WTC11 (cell line): ENCODE measurements around the gene LAMTOR1. TPM values are rescaled to one million over a fixed set of nuclear protein-coding genes. Genes with fewer than 3 reads are reported as not detected.

Source experiments
- ATAC-seq: fragments of 200-7000 bp; cut with Tn5 transposase; 2 replicates; pipeline ENCODE4 v1.10.0; 2021; ENCODE audit warnings: mild to moderate bottlenecking, moderate library complexity
- CTCF ChIA-PET: fragments of 300-600 bp; sonication (Branson Sonifier 250); formaldehyde crosslinking; loops from one replicate; lab custom pipeline; 2021; ENCODE audit warnings: antibody characterized with exemption; lab: Charles Lee
- POLR2A ChIA-PET: fragments of 350-600 bp; sonication (Branson Sonifier 250); formaldehyde crosslinking; loops from one replicate; lab custom pipeline; 2021; ENCODE audit warnings: antibody characterized with exemption; lab: Charles Lee
- DNase-seq: peaks from one replicate; pipeline ENCODE4 v3.0.0; 2021; ENCODE audit warnings: low spot score
- H3K27ac Mint-ChIP-seq: 2 replicates; pipeline ENCODE4 v1.8.0; 2021; ENCODE audit warnings: mixed read lengths
- H3K27me3 Mint-ChIP-seq: 2 replicates; pipeline ENCODE4 v1.8.0; 2021; ENCODE audit warnings: low read depth, mild to moderate bottlenecking, moderate library complexity, mixed read lengths
- H3K36me3 Mint-ChIP-seq: 2 replicates; pipeline ENCODE4 v1.8.0; 2021; ENCODE audit warnings: mixed read lengths
- H3K4me1 Mint-ChIP-seq: 2 replicates; pipeline ENCODE4 v1.8.0; 2022; ENCODE audit warnings: mixed read lengths
- H3K4me3 Mint-ChIP-seq: 2 replicates; pipeline ENCODE4 v1.8.0; 2021; ENCODE audit warnings: mild to moderate bottlenecking, moderate library complexity, mixed read lengths
- H3K9me3 Mint-ChIP-seq: 2 replicates; pipeline ENCODE4 v1.8.0; 2021; ENCODE audit warnings: mixed read lengths
- ATF6 ChIP-seq: sonication (generic); formaldehyde crosslinking; IDR thresholded peaks from 2 replicates; pipeline ENCODE4 v1.8.1; 2023; ENCODE audit warnings: mild to moderate bottlenecking, missing genetic modification reagents
- CBFB ChIP-seq: sonication (generic); formaldehyde crosslinking; IDR thresholded peaks from 2 replicates; pipeline ENCODE4 v1.8.1; 2022; ENCODE audit warnings: mild to moderate bottlenecking, low read depth, missing genetic modification reagents
- CDX4 ChIP-seq: fragments of 250-450 bp; sonication (Bioruptor Pico); IDR thresholded peaks from 2 replicates; pipeline ENCODE4 v1.9.0; 2021; ENCODE audit warnings: moderate library complexity, mild to moderate bottlenecking, inconsistent platforms, borderline replicate concordance
- CREB1 ChIP-seq: sonication (generic); formaldehyde crosslinking; IDR thresholded peaks from 2 replicates; pipeline ENCODE4 v1.8.0; 2023; ENCODE audit warnings: mild to moderate bottlenecking, missing genetic modification reagents
- CREM ChIP-seq: sonication (generic); formaldehyde crosslinking; IDR thresholded peaks from 2 replicates; pipeline ENCODE4 v1.8.1; 2022; ENCODE audit warnings: mild to moderate bottlenecking, missing genetic modification reagents, moderate library complexity
- ELF4 ChIP-seq: sonication (generic); formaldehyde crosslinking; IDR thresholded peaks from 2 replicates; pipeline ENCODE4 v1.8.1; 2022; ENCODE audit warnings: low read depth, mild to moderate bottlenecking, moderate library complexity, missing genetic modification reagents
- EMX1 ChIP-seq: fragments of 250-450 bp; sonication (Bioruptor Pico); IDR thresholded peaks from 2 replicates; pipeline ENCODE4 v1.8.0; 2021; ENCODE audit warnings: mild to moderate bottlenecking
- ETV6 ChIP-seq: sonication (generic); formaldehyde crosslinking; IDR thresholded peaks from 2 replicates; pipeline ENCODE4 v1.8.1; 2022; ENCODE audit warnings: mild to moderate bottlenecking, missing genetic modification reagents
- FOXJ3 ChIP-seq: sonication (generic); formaldehyde crosslinking; IDR thresholded peaks from 2 replicates; pipeline ENCODE4 v1.9.0; 2021; ENCODE audit warnings: missing genetic modification reagents, mild to moderate bottlenecking, borderline replicate concordance
- GABPB1 ChIP-seq: sonication (generic); formaldehyde crosslinking; IDR thresholded peaks from 2 replicates; pipeline ENCODE4 v1.8.1; 2023; ENCODE audit warnings: mild to moderate bottlenecking, missing genetic modification reagents
- HMGA2 ChIP-seq: fragments of 250-450 bp; sonication (Bioruptor Pico); IDR thresholded peaks from 2 replicates; pipeline ENCODE4 v1.4.0; 2021; ENCODE audit warnings: mild to moderate bottlenecking, moderate library complexity
- HMGXB4 ChIP-seq: sonication (generic); formaldehyde crosslinking; IDR thresholded peaks from 2 replicates; pipeline ENCODE4 v1.8.1; 2023; ENCODE audit warnings: mild to moderate bottlenecking, moderate library complexity, missing genetic modification reagents
- IRF2 ChIP-seq: sonication (generic); formaldehyde crosslinking; IDR thresholded peaks from 2 replicates; pipeline ENCODE4 v1.8.0; 2022; ENCODE audit warnings: low read depth, missing genetic modification reagents, borderline replicate concordance
- MXD4 ChIP-seq: fragments of 250-450 bp; sonication (Bioruptor Pico); IDR thresholded peaks from 2 replicates; pipeline ENCODE4 v1.8.0; 2021; ENCODE audit warnings: mild to moderate bottlenecking, moderate library complexity, borderline replicate concordance
- MYBL2 ChIP-seq: sonication (generic); formaldehyde crosslinking; IDR thresholded peaks from 2 replicates; pipeline ENCODE4 v1.8.1; 2023; ENCODE audit warnings: mild to moderate bottlenecking, moderate library complexity, missing genetic modification reagents
- NR3C1 ChIP-seq: sonication (generic); formaldehyde crosslinking; conservative IDR thresholded peaks from 2 replicates; pipeline ENCODE4 v1.8.1; 2023; ENCODE audit warnings: low read depth, mild to moderate bottlenecking, missing genetic modification reagents
- OVOL2 ChIP-seq: fragments of 250-450 bp; sonication (Bioruptor Pico); IDR thresholded peaks from 2 replicates; pipeline ENCODE4 v1.9.0; 2021; ENCODE audit warnings: mild to moderate bottlenecking, borderline replicate concordance
- PRRX2 ChIP-seq: fragments of 250-450 bp; sonication (Bioruptor Pico); IDR thresholded peaks from 2 replicates; pipeline ENCODE4 v1.8.0; 2021; ENCODE audit warnings: mild to moderate bottlenecking
- RELA ChIP-seq: sonication (generic); formaldehyde crosslinking; IDR thresholded peaks from 2 replicates; pipeline ENCODE4 v1.8.1; 2022; ENCODE audit warnings: missing genetic modification reagents, mild to moderate bottlenecking, borderline replicate concordance
- RORB ChIP-seq: fragments of 250-450 bp; sonication (Bioruptor Pico); IDR thresholded peaks from 2 replicates; pipeline ENCODE4 v1.9.0; 2021; ENCODE audit warnings: mild to moderate bottlenecking
- SMAD3 ChIP-seq: sonication (generic); formaldehyde crosslinking; IDR thresholded peaks from 2 replicates; pipeline ENCODE4 v1.8.0; 2022; ENCODE audit warnings: missing genetic modification reagents, mild to moderate bottlenecking, borderline replicate concordance
- SOX15 ChIP-seq: fragments of 250-450 bp; sonication (Bioruptor Pico); IDR thresholded peaks from 2 replicates; pipeline ENCODE4 v1.9.0; 2021; ENCODE audit warnings: mild to moderate bottlenecking
- TEAD1 ChIP-seq: sonication (generic); formaldehyde crosslinking; IDR thresholded peaks from 2 replicates; pipeline ENCODE4 v1.8.0; 2022; ENCODE audit warnings: mild to moderate bottlenecking, missing genetic modification reagents
- TP53 ChIP-seq: sonication (generic); formaldehyde crosslinking; IDR thresholded peaks from 2 replicates; pipeline ENCODE4 v1.8.1; 2023; ENCODE audit warnings: mild to moderate bottlenecking, missing genetic modification reagents
- ZMAT4 ChIP-seq: fragments of 250-450 bp; sonication (Bioruptor Pico); IDR thresholded peaks from 2 replicates; pipeline ENCODE4 v1.9.0; 2021; ENCODE audit warnings: mild to moderate bottlenecking
- ZNF416 ChIP-seq: fragments of 250-450 bp; sonication (Bioruptor Pico); IDR thresholded peaks from 2 replicates; pipeline ENCODE4 v1.9.0; 2021; ENCODE audit warnings: mild to moderate bottlenecking, inconsistent platforms
- ZNF425 ChIP-seq: fragments of 250-450 bp; sonication (Bioruptor Pico); conservative IDR thresholded peaks from 2 replicates; pipeline ENCODE4 v1.9.0; 2021; ENCODE audit warnings: mild to moderate bottlenecking
- ZNF512 ChIP-seq: sonication (generic); formaldehyde crosslinking; IDR thresholded peaks from 2 replicates; pipeline ENCODE4 v1.8.1; 2022; ENCODE audit warnings: missing genetic modification reagents, borderline replicate concordance
- total RNA-seq: library from RNA; stranded (reverse); gene quantifications from 3 replicates; pipeline ENCODE4 v1.2.3, GENCODE V29; 2021

Gene LAMTOR1
- total RNA-seq, 1 experiment from 2014 or later, result 79.4 TPM

GRCh38 chr11:72102946-72103753 is at the start of gene LAMTOR1 (continued):
- TF ChIP-seq HMGXB4 (CRISPR knock-in tag) (peak; percentile 28; the same call in 1 of the 2 replicates), MYBL2 (CRISPR knock-in tag) (no peak), SMAD3 (CRISPR knock-in tag) (peak; percentile 11; the same call in 1 of the 2 replicates), ZNF416 (no peak), ZNF512 (CRISPR knock-in tag) (no peak), ZNF425 (CRISPR knock-in tag) (no peak), OVOL2 (CRISPR knock-in tag) (no peak), RORB (no peak), ATF6 (no peak), MXD4 (CRISPR knock-in tag) (no peak), HMGA2 (CRISPR knock-in tag) (no peak), SOX15 (CRISPR knock-in tag) (no peak), CREB1 (CRISPR knock-in tag) (peak; percentile 60; the same call in 1 of the 2 replicates), ETV6 (CRISPR knock-in tag) (no peak)
- TF ChIP-seq, all 79 proteins: peak for 16

GRCh38 chr11:72150882-72151281 is 47.8 kb upstream of the LAMTOR1 start:
- Mint-ChIP-seq H3K4me1 (no peaks in the 10 kb centered on the region), H3K4me3 (no peak overlapping the region), H3K27ac (no peak overlapping the region), H3K27me3 (no peaks in the 10 kb centered on the region; the same call in 1 of the 2 replicates), H3K36me3 (0 out of 2 replicates have a peak, but pooled peaks cover 3% of the 10 kb centered on the region), H3K9me3 (peaks cover 11% of the 10 kb centered on the region)
- DNase-seq (no peak), ATAC-seq (no peak)
- POLR2A ChIA-PET, result no interaction called here
- CTCF ChIA-PET, result no interaction called here
- TF ChIP-seq CBFB (CRISPR knock-in tag) (no peak), TEAD1 (CRISPR knock-in tag) (no peak), RORB (no peak), EMX1 (CRISPR knock-in tag) (no peak), ZMAT4 (CRISPR knock-in tag) (no peak), TP53 (no peak), NR3C1 (no peak), PRRX2 (CRISPR knock-in tag) (no peak), RELA (no peak), CDX4 (CRISPR knock-in tag) (no peak), ELF4 (no peak), GABPB1 (no peak), FOXJ3 (CRISPR knock-in tag) (no peak), CREM (CRISPR knock-in tag) (no peak), IRF2 (CRISPR knock-in tag) (no peak), HMGA2 (CRISPR knock-in tag) (no peak)
